Coronary artery (tissue), 2 donors: ENCODE results near the gene PGLYRP4.
A peak's percentile ranks its signal among the peaks of the same experiment; 100 is the strongest.

ENCODE experiments used
- DNase-seq: peaks from one replicate; pipeline ENCODE4 v3.0.0-alpha.2; 2017; ENCODE audit warnings: low spot score
- H3K27ac ChIP-seq, 2 donors: fragments of 200-600 bp; sonication (generic); one replicate each; pipeline ENCODE4 v1.5.1; 2016 to 2019
- H3K4me3 ChIP-seq: fragments of 200-600 bp; sonication (generic); 2 replicates; pipeline ENCODE4 v1.5.1; 2016; ENCODE audit warnings: mild to moderate bottlenecking, moderate library complexity
- CTCF ChIP-seq: fragments of 200-600 bp; sonication (generic); IDR thresholded peaks from one replicate; pipeline ENCODE4 v1.5.1; 2019; ENCODE audit warnings: antibody characterized with exemption

PGLYRP4 gene

GRCh38 chr1:153343811-153344717, 4.6 kb downstream of the PGLYRP4 start:
- H3K4me3 ChIP-seq: no peak overlapping the region
- no peak for TF ChIP-seq CTCF
- no peak overlapping the region for H3K27ac ChIP-seq
- DNase-seq: peak; percentile 29

GRCh38 chr1:153343040-153343681, 5.5 kb downstream of the PGLYRP4 start:
- peak; percentile 38 for DNase-seq
- no peak overlapping the region for H3K4me3 ChIP-seq
- TF ChIP-seq CTCF: no peak
- H3K27ac ChIP-seq: no peak overlapping the region

- no peak overlapping the region for H3K27ac ChIP-seq
- no peak overlapping the region for H3K4me3 ChIP-seq
- TF ChIP-seq CTCF: no peak
- no peak for DNase-seq
These were observed 6.5 kb downstream of the PGLYRP4 start for GRCh38 chr1:153342178-153342577.

- no peak overlapping the region for H3K27ac ChIP-seq
- DNase-seq: peak; percentile 40
- H3K4me3 ChIP-seq: no peak overlapping the region
- TF ChIP-seq CTCF: no peak
These were observed 7.2 kb downstream of the PGLYRP4 start for GRCh38 chr1:153341431-153341934.

GRCh38 chr1:153340356-153340755, 8.3 kb downstream of the PGLYRP4 start:
- DNase-seq: peak; percentile 40
- no peak for TF ChIP-seq CTCF
- Histone ChIP-seq H3K4me3 (no peak overlapping the region), H3K27ac (no peak overlapping the region)

- no peak for DNase-seq
- Histone ChIP-seq H3K4me3 (no peak overlapping the region), H3K27ac (no peak overlapping the region)
- TF ChIP-seq CTCF: no peak
These were observed 8.8 kb downstream of the PGLYRP4 start for GRCh38 chr1:153339802-153340201.
